GM12891 (cell line): ENCODE measurements around the gene TLE1.

ENCODE experiments used
- POLR2A ChIP-seq: IDR thresholded peaks from 2 replicates; pipeline ENCODE4 v1.6.1; 2011; ENCODE audit warnings: low read depth, low read length, control low read depth
- POLR2AphosphoS5 ChIP-seq: IDR thresholded peaks from 2 replicates; pipeline ENCODE4 v1.6.1; 2011; ENCODE audit warnings: low read depth, low read length, control low read depth
- POU2F2 ChIP-seq: IDR thresholded peaks from 2 replicates; pipeline ENCODE4 v1.6.1; 2011; ENCODE audit warnings: low read depth, mild to moderate bottlenecking, control low read depth, low read length, moderate library complexity
- TAF1 ChIP-seq: IDR thresholded peaks from 2 replicates; pipeline ENCODE4 v1.6.1; 2011; ENCODE audit warnings: low read depth, low read length, control low read depth

DNA sequence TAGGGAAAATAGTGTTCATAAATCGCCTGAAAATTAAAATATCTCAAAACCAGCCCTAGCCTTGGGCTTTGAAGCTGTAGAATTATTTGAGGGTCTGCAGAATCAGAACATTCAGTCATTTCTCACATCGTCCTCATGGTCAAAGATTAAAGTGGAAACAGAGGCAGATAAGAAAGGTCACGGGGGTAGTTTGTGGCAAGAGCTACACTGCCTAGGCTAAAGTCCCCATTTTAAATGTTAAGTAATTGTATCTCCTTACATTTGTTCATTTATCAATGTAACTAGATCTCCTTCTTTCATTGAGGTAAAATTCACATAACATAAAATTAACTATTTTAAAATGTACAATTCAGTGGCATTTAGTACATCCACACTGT lies 139.2 kb downstream of the TLE1 start:
- TF ChIP-seq POLR2A (no peak), TAF1 (no peak), POLR2AphosphoS5 (no peak), POU2F2 (no peak)
